HG03571 (cell line): ENCODE data around the gene ABCA2.

Source experiments
- ATAC-seq: cut with Tn5 transposase; IDR thresholded peaks from one replicate; pipeline ENCODE4 v1.9.1; 2021; ENCODE audit not compliant: unreplicated experiment

Gene ABCA2

DNA sequence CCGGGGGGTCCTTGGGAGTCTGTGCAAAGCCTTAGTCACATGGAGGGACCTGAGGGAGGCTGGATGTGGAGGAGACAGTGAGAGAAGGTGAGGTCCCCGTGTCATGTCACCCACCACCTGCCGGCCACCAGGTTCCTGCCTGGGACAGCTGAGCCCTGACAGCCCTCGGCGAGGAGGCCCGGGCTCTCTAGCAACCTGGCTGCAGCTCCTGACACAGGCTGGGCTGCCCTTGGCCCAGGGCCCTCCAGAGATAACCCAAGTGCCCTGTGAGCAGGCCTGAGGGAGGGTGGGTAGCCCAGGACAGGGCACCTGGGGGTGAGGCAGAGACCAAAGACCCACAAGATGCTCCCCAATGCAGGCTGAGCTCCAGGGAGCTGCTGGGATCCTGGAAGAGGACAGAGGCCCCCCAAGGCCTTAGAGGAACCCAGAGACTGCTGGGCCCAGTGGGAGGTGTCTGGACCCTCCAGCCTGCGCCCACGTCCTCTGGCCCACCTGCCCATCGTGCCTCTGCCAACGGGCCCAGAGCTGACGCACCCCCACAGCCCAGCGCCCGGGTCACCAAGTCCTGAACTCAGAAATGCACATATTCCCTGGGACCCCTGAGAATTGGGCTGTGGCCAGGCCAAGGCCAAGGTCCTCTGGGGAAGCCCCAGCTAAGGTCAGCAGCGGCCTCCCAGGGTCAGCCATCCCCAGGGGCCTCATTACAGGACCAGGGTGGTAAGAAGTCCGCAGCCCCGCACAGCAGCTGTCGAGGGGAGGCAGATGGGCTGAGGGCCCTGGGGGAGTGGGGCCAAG, 59.5 kb downstream of the ABCA2 start:
- no peak for ATAC-seq

GRCh38 chr9:136965771-136966484, 62.1 kb downstream of the ABCA2 start:
- no peak for ATAC-seq

GRCh38 chr9:136964833-136965422, 63.1 kb downstream of the ABCA2 start:
- no peak for ATAC-seq

- ATAC-seq = no peak
Measured at GRCh38 chr9:136964171-136964689, 63.8 kb downstream of the ABCA2 start.

- no peak for ATAC-seq
Measured at GRCh38 chr9:136963751-136964150, 64.3 kb downstream of the ABCA2 start.

DNA sequence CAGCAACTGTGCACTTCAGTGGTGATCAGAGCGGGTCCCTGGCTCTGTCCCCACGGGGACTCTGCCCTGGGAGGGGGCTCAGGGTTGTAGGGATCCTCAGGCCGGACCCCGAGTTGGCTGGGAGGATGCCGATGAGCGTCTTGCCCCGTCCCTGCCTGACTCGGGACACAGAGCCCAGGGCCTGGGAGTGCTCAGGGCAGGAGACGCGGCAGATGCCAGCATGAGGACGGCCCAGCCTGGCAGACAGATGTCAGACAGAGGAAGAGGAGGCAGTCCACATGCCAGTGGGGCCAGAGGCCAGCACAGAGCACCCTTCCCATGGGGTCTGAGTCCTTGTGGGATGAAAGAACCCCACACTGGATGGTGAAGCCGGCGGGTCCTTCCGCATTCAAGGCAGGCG, 64.7 kb downstream of the ABCA2 start:
- no peak for ATAC-seq

- no peak for ATAC-seq
Measured at GRCh38 chr9:136962701-136963248, 65.3 kb downstream of the ABCA2 start.

DNA sequence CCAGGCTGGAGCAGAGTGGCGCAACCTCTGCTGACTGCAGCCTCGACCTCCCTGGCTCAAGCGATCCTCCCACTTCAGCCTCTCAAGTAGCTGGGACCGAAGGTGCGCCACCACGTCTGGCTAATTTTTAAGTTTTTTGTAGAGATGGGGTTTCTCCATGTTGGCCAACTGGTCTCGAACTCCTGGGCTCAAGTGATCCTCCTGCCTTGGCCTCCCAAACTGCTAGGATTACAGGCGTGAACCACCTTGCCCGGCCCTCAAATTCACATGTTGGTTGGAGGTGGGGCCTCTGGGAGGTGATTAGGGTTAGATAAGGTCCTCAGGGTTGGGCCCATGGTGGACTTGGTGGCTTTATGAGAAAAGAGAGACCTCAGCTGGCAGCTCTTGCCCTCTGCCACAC, 65.9 kb downstream of the ABCA2 start:
- no peak for ATAC-seq

DNA sequence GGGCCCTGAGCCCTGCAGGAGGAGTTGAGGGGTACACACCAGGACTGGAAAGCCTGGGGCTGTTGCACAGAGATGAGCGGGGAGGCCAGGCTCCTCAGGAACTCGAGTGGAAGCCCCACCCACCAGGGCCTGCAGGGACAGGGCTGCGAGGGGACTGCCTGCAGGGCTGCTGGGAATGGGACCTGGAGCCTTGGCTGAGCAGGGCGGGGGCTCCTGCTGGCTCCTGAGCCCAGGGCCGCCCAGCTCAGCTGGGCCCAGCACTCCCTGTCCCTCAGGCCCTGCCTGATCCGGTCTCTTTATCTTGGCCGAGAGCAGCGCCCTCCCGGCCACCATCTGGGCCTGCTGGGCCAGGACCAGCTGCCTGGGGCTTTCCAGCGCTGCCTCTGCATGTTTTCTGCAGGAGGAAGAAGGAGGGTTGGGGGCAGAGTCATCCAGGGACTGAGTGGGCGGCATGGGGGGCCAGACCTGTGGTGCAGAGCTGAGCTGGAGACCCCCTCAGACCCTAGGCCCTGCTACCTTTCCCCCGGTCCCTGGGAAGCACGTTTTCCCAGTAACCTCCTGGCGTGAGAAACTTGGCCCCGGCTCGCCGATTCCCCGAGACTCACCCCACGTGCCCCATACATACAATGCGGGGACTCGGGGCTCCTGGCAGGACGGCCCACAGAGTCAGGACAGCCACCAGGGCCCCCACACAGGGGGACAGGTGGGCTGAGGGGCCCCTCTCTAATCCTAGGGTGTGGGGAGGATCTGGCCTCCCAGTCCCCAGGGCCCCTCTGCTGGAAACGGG, 66.6 kb downstream of the ABCA2 start:
- ATAC-seq = no peak

GRCh38 chr9:136960938-136961275, 67.1 kb downstream of the ABCA2 start:
- no peak for ATAC-seq

- no peak for ATAC-seq
Measured at GRCh38 chr9:136960212-136960937, 67.7 kb downstream of the ABCA2 start.

DNA sequence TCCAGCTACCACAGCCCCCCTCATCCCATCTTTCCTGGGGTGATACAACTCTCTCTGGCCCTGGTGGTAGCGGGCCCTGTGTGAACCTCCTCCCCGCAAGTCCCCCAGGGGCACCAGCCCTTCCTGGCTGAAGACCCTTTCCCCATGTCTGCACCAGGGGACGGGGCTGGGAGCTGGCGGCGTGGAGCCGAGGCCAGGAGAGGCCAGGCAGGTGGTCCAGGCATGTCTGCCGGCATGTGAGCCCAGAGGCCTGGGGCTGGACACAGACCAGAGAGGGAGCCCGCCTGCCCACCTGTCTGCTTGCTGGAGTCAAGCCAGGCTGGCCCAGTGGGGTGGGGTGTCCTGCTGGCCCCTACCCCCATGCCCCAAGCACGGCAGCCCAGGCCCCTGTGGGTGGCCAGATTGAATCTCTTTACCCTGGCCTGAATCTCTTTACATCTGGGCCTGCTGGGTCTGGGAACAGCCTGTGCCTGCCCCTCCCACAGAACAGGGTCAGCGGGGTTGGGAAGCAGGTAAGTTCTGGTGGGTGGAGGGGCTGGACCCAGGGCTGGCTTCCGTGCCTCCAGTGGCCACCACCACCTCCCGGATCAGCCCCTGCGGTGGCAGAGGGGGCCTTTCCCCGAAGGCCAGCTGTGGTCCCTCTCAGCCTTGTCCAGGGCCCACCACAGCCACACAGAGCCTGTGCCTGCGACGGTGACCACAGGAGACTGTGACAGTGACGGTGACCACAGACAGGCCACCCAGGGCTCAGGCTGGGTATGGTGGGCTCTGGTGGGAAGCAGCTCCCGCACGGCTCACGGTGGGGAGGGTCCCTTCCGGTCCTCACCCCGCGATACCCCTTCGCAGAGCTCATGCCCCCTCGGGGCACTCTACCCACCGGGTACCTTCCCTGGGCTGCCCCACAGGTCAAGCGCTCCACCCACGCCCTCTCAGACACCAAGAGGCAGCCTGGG, 68.9 kb downstream of the ABCA2 start:
- ATAC-seq = no peak

DNA sequence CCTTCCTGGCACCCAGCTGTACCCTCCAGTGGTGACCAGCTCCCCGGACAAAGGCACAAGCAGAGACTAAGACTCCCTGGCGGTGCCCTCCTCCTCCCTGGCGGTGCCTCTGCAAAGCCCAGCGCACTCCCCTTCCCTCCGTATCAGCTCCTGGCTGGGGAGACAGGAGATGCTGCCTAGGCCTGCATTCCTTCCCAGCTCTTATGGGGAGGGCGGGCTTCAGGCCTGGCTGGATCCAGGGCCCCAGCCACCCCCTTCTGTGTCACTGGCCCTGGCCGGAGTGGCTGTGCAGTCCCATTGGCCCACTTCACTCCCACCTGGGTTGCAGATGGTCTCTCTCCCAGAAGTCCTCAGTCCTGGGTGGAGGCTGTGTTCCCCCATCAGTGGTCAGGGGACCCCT, 69.6 kb downstream of the ABCA2 start:
- ATAC-seq = no peak

DNA sequence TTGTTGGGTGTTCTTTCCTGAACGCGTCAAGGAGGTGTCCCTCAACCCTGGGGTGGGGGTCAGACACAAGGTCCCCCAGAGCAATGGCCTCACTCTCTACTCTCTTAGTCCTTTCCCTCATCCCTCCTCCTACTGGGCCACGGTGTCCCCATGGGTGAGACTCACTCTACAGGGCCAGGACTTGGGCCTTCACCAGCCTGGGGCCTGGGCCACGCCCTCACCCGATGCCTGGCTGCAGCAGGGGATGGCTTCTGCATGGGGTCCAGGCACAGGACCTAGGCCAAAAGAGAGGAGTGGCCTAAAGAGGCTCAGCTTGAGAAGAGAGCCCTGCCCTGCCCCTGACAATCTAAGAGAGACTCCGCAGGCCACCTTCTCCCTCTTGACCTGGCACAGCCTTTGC, 70.1 kb downstream of the ABCA2 start:
- no peak for ATAC-seq

DNA sequence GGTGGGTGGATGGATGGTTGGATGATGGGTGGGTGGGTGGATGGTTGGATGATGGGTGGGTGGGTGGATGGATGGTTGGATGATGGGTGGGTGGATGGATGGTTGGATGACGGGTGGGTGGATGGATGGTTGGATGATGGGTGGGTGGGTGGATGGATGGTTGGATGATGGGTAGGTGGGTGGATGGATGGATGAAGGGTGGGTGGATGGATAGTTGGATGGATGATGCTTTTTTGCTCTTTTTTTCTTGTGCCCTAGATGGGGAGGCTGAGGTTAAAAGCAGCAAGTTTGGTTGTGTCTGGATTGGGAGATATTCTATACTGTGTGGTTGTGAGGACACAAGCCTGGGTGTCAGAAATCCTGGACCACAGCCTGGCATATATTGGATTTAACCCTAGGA, 70.6 kb downstream of the ABCA2 start:
- ATAC-seq = no peak
